ENCODE results near the gene HSPA12A. TPM values are rescaled to one million over a fixed set of nuclear protein-coding genes. Genes with fewer than 3 reads are reported as not detected.

The HSPA12A gene
- polyA plus RNA-seq, 1 donor (not counting 4 experiments of a cell fraction or from before 2014, with no cell fraction given) = 8.1 TPM

DNA sequence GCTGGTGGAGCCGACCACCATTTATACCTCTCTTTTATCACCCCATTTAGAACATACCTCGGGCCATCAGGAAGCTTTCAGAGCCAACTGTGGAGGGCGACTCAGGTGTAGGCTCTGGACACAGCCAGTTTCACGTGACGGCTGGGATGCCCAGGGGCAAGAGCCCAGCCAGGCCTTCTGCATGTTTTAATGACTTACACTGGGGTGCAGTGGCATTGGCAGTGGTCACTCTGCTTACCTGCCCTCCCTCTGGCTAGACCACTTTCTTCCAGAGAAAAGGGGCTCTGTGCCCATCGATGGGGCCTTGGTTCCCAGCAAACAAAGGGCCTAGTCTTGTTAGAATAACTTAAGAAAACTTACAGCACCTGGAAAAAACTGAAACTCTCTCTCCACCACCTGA lies 71.7 kb downstream of the HSPA12A start:
- Histone ChIP-seq H4K20me1 (ENCODE audit: control insufficient read depth, extremely low read depth, insufficient read depth, low read length) (no peaks in the 10 kb centered on the region), H3K9ac (ENCODE audit: control insufficient read depth, extremely low read depth, insufficient read depth, low read length) (no peak overlapping the region), H2AFZ (ENCODE audit: control insufficient read depth, low read length) (no peak overlapping the region), H3K4me3 (ENCODE audit: control insufficient read depth in 2 of 3, extremely low read depth in 1 of 3, insufficient read depth in 2 of 3, low read depth in 1 of 3, low read length in 3 of 3) (no peak overlapping the region), H3K79me2 (ENCODE audit: control insufficient read depth, insufficient read depth, low read length) (no peaks in the 10 kb centered on the region), H3K4me1 (ENCODE audit: control insufficient read depth, extremely low read depth, insufficient read depth, low read length) (peaks cover 2% of the 10 kb centered on the region), H3K36me3 (ENCODE audit: control insufficient read depth in 2 of 2, extremely low read depth in 1 of 2, insufficient read depth in 2 of 2, low read length in 2 of 2) (no peaks in the 10 kb centered on the region), H3K9me3 (ENCODE audit: control insufficient read depth, low read depth, low read length) (no peaks in the 10 kb centered on the region), H3K27ac (ENCODE audit: control insufficient read depth, insufficient read depth, low read length) (no peak overlapping the region), H3K4me2 (ENCODE audit: control insufficient read depth, extremely low read depth, insufficient read depth, low read depth, low read length) (no peak overlapping the region), H3K9me1 (ENCODE audit: control insufficient read depth, extremely low read depth, insufficient read depth, low read length) (no peaks in the 10 kb centered on the region), H3K27me3 (ENCODE audit: control insufficient read depth, extremely low read depth, insufficient read depth, low read length) (no peaks in the 10 kb centered on the region)
- dilution Hi-C loops (cut with MboI; ENCODE audit: extremely low pct_ligation_motif_present, low sequenced_read_pairs) = no loop called here
- DNase-seq (ENCODE audit: low read depth, low spot score) (no peak), FAIRE-seq (no peak)
- TF ChIP-seq, protein P1, sequence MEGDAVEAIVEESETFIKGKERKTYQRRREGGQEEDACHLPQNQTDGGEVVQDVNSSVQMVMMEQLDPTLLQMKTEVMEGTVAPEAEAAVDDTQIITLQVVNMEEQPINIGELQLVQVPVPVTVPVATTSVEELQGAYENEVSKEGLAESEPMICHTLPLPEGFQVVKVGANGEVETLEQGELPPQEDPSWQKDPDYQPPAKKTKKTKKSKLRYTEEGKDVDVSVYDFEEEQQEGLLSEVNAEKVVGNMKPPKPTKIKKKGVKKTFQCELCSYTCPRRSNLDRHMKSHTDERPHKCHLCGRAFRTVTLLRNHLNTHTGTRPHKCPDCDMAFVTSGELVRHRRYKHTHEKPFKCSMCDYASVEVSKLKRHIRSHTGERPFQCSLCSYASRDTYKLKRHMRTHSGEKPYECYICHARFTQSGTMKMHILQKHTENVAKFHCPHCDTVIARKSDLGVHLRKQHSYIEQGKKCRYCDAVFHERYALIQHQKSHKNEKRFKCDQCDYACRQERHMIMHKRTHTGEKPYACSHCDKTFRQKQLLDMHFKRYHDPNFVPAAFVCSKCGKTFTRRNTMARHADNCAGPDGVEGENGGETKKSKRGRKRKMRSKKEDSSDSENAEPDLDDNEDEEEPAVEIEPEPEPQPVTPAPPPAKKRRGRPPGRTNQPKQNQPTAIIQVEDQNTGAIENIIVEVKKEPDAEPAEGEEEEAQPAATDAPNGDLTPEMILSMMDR (optimal IDR thresholded peaks at IDR 0.05 in 1 of 3, IDR thresholded peaks at IDR 0.05 in 1 of 3, conservative IDR thresholded peaks at IDR 0.05 in 1 of 3; ENCODE audit: extremely low read depth in 1 of 3, insufficient read depth in 2 of 3, low read length in 3 of 3) = no peak
- TF ChIP-seq EZH2 (IDR thresholded peaks at IDR 0.05; ENCODE audit: low read length) = no peak

DNA sequence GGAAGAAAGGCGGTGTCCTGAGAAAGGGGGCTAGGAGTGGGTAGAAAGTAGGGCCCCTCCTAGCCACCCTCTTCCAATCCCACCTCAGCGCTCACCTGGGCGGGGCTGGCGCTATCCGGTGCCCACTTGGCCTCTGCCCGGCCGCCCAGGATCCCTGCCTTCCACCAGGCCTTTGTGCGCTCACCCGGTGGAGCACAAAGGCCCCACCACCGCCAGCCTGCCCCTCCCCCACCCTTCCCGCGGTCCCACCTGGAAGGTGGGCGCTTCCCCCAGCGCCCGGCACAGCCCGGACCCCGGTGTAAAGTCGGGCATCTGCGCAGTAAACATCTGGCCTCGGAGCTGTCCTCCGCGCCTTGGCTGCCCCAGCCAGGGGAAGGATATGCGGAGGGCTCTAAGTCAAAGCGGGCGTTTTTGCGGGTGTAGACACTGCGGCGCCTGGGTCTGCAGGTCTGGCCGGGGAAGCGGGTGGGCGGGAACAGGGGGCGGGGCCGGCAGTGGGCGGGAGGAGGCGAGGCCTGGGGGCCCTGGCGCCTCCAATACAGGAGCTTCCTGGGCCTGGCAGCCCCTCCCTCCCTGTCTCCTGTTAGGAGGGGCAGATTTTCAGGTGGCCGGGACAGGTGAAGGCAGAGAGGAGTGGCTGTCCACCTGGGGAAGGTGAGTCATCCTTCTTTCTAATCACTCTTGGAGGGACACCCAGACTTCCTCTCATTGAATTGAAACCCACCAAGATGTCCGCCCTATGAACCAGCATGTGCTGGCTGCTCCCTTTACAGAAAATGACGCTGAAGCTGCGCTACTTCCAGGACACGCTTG lies 72.3 kb downstream of the HSPA12A start:
- DNase-seq (ENCODE audit: low read depth, low spot score) = no peak
- Histone ChIP-seq H3K27ac (ENCODE audit: control insufficient read depth, insufficient read depth, low read length) (no peak overlapping the region), H3K9ac (ENCODE audit: control insufficient read depth, extremely low read depth, insufficient read depth, low read length) (no peak overlapping the region)

More for the DNA sequence above, 72.3 kb downstream of the HSPA12A start:
- H3K4me1 ChIP-seq (ENCODE audit: control insufficient read depth, extremely low read depth, insufficient read depth, low read length) = peaks cover 2% of the 10 kb centered on the region
- FAIRE-seq = no peak
- no peak overlapping the region for H3K4me2 ChIP-seq (ENCODE audit: control insufficient read depth, extremely low read depth, insufficient read depth, low read depth, low read length)
- no peaks in the 10 kb centered on the region for H3K79me2 ChIP-seq (ENCODE audit: control insufficient read depth, insufficient read depth, low read length)
- TF ChIP-seq, protein P1 (optimal IDR thresholded peaks at IDR 0.05 in 1 of 3, IDR thresholded peaks at IDR 0.05 in 1 of 3, conservative IDR thresholded peaks at IDR 0.05 in 1 of 3; ENCODE audit: extremely low read depth in 1 of 3, insufficient read depth in 2 of 3, low read length in 3 of 3) = no peak
- TF ChIP-seq EZH2 (IDR thresholded peaks at IDR 0.05; ENCODE audit: low read length) = no peak
- H4K20me1 ChIP-seq (ENCODE audit: control insufficient read depth, extremely low read depth, insufficient read depth, low read length) = no peaks in the 10 kb centered on the region
- H3K36me3 ChIP-seq (ENCODE audit: control insufficient read depth in 2 of 2, extremely low read depth in 1 of 2, insufficient read depth in 2 of 2, low read length in 2 of 2) = no peaks in the 10 kb centered on the region
- no peaks in the 10 kb centered on the region for H3K27me3 ChIP-seq (ENCODE audit: control insufficient read depth, extremely low read depth, insufficient read depth, low read length)
- H3K9me3 ChIP-seq (ENCODE audit: control insufficient read depth, low read depth, low read length) = no peaks in the 10 kb centered on the region
- H3K9me1 ChIP-seq (ENCODE audit: control insufficient read depth, extremely low read depth, insufficient read depth, low read length) = no peaks in the 10 kb centered on the region
- dilution Hi-C loops (cut with MboI; ENCODE audit: extremely low pct_ligation_motif_present, low sequenced_read_pairs) = no loop called here
- H3K4me3 ChIP-seq (ENCODE audit: control insufficient read depth in 2 of 3, extremely low read depth in 1 of 3, insufficient read depth in 2 of 3, low read depth in 1 of 3, low read length in 3 of 3) = peak overlapping the region in 1 of 3 experiments; percentile 34
- no peak overlapping the region for H2AFZ ChIP-seq (ENCODE audit: control insufficient read depth, low read length)

All from keratinocyte (primary cell).